Stimulated activated CD4-positive, alpha-beta T cell treated with anti-CD3 and anti-CD28 coated beads, Interleukin-15, amount 100 ng/mL, for 24 hours (primary cell): ENCODE data around the gene TMPRSS6.
A peak's percentile ranks its signal among the peaks of the same experiment; 100 is the strongest.

Experiments used
- DNase-seq: peaks from one replicate; pipeline ENCODE4 v3.0.0-alpha.2; 2020

Gene TMPRSS6

GRCh38 chr22:37115032-37115431 lies 5.5 kb upstream of the TMPRSS6 start:
- DNase-seq = no peak

- DNase-seq = no peak
These were observed 4.2 kb upstream of the TMPRSS6 start for GRCh38 chr22:37113757-37114156.

DNA sequence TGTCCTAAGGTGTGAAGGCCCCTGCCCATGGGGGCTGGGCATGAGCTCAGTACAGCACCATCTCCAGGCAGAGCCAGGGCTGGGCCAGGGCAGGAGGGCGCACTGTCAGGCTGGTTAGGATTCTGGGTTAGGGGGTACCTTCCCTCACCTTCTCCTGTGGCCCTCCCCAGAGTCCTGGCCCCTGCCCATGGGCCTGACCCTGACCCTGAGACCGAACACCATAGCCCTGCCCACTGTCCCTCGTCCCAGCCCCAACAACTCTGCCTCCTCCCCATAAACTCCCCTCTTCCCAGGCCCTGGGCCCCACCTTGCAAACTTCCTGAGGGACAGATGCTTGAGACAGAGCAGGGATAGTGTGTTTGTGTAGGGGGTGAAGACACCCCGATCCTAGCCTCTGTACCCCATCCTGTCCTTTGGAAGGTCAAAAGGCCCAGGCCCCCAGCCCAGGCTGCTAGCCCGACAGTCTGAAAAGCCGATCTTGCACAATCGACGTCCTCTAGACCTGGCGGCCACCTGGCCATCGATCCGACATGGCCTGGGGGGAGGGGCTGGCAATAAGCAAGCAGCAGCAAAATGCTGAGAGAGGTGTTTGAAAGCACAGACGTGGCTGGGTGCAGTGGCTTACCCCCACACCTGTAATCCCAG lies 2.7 kb upstream of the TMPRSS6 start:
- no peak for DNase-seq

- DNase-seq = no peak
These were observed 1.7 kb upstream of the TMPRSS6 start for GRCh38 chr22:37111156-37111717.

- DNase-seq = no peak
These were observed 1.5 kb downstream of the TMPRSS6 start for GRCh38 chr22:37107816-37108621.

GRCh38 chr22:37105990-37106389 lies 3.5 kb downstream of the TMPRSS6 start:
- no peak for DNase-seq

DNA sequence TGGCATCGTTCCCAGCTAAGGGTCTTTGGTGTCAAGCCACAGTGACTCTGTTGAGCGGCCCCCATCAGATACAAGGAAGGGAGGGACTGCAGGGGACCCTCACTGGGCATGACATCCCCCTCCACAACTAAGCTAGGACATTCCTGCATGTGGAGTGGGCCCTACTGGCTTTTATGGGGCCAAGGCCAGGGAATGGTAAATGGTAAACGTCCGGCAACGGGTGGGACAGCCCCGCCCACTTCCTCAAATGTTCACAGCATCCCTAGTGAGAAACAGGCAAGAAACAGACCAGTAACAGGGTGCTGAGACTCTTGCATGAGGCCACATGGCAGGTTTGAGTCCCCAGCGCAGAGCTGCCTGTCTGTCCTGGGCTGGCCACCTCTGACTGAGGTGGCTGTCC lies 4.4 kb downstream of the TMPRSS6 start:
- no peak for DNase-seq

DNA sequence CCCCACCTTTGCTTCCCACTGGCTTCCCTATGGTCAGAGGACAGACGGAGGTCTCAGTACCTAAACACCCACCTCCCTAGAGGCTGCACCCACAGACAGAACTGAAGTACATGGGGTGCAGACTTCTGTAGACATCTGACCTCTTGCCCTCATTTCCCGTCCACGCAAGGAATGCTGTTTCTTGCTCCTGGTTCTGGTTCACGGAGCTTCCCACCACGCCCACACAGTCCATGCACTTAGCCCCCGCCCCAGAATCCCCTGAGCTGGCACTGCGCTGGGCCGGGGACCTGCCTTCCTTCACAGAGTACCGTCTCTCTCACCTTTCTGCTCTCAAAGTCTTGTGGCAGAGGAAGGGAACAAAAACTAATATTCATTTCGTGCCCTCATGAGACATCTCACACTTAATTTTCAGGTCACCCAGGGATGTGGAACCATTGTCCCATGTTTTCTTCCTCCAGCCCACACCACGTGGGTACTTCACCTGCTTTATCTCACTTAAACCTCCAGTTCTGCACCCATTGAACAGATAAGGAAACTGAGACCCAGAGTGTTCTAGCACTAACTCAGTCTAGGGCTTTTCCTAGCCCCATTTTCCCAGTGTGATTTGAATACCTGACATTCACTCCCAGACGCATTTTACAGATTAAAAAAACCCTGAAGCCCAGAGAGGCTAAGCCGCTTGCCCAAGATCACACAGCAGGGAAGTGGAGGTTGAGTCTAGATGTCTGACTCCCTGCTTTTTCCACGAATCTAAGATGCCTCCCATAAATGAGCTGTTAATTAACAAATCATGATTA lies 5.7 kb downstream of the TMPRSS6 start:
- no peak for DNase-seq

DNA sequence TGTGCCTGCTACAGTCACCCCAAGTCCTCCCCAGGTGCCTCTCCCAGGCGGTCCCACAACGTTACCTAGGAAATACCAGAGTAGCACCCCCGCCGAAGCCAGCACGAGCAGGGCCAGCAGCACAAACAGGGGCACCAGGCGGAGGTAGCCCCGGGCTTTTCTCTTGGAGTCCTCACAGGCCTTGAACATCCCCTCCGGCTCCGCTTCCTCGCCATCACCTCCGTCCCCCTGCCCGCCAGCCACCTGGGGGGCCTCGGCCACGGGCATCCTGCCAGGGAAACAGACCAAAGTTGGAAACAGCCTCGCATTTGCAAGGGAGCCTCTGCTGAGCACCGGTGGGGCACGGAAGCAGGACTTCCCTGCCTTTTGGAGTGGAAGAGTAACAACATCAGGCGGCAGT lies 6.4 kb downstream of the TMPRSS6 start:
- DNase-seq = no peak

DNA sequence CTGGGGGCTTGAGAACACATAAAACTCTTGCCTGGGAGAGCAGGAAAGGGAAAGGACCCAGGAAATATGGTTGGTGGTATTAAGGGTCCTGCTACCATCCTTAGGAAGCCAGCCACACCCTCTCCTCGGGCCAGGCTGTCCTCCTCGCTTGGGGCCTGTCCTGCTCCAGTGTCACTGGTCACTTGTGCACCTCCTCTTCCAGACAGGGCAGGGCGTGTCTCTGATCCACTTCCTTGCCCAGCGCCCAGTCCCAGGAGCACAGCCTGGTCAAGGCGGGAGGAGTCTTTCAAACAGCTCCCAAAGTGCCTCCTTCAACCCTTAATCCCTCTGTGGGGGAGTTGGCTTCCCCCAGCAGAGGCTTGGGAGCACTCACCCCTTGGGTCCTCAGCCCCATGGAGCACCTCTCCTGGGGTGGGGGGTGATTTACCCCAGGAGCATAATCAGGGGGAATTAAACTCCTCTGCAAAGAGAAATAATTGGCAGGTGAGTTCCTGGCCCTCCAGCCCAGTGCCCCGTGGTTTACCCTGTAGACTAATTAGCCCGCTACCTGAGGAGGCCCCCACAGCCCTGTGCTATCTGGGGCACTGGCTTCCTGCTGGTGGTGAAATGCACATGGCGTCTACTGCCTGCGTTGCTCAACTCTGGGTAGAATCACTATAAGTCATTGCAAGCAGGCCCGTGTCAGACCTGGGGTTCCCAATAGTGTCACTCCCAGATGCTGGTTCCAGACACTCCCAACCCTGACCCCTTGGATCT lies 8.0 kb downstream of the TMPRSS6 start:
- no peak for DNase-seq

GRCh38 chr22:37100589-37101127 lies 8.9 kb downstream of the TMPRSS6 start:
- DNase-seq = peak; percentile 44

- DNase-seq = no peak
These were observed 10.4 kb downstream of the TMPRSS6 start for GRCh38 chr22:37098976-37099591.

GRCh38 chr22:37097346-37097745 lies 12.2 kb downstream of the TMPRSS6 start:
- no peak for DNase-seq

DNA sequence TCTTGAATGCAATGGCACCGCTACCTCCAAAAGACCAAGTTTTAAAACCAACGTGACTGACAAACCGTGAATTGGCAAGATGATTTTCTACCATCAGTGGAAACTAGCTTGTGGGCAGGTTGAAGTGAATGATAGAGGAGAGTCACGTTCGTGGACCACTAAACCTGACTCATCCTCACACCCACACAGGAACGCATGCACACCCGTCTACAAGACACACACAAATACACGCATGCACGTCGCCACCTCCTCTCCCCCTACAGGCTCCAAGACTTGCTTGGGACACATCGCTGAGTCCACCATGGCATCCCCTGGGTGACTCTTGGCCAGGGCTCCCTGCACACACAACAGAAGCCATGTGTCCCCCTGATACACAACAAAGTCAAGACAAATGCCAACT lies 14.4 kb downstream of the TMPRSS6 start:
- DNase-seq = peak; percentile 85

DNA sequence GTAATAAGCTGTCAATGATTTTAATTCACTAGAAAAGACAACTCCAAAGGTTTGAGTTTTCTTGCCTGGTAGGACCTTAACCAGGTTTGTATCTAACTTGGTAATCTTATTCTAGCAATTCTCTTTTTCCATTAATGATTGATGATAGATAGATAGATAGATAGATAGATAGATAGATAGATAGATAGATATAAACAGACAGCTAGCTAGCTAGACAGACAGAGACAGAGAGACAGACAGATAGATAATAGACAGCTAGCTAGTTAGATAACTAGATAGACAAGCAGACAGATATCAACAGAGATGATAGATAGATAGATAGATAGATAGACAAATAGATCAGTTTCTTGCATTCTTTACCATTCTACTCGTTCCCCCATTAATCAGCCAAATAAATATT lies 15.3 kb downstream of the TMPRSS6 start:
- no peak for DNase-seq

DNA sequence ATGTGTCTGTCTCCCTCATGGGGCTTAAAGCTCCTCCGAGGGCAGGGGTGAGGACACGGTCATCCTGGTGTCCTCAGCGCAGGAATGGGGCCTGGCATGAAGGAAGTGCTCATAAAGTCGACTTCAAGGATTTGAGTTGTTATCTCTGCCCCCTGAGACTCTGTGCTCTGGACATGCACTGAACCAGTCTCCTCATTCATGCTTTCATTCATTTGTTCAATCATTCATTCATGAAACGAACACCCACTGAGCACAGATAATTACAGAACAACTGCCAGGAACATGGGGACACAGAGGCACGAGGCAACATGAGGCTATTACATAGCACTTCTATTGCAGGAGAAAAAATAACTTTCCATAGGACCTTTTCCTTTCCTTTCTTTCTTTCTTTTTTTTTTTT lies 16.5 kb downstream of the TMPRSS6 start:
- no peak for DNase-seq

GRCh38 chr22:37091994-37092393 lies 17.5 kb downstream of the TMPRSS6 start:
- no peak for DNase-seq

DNA sequence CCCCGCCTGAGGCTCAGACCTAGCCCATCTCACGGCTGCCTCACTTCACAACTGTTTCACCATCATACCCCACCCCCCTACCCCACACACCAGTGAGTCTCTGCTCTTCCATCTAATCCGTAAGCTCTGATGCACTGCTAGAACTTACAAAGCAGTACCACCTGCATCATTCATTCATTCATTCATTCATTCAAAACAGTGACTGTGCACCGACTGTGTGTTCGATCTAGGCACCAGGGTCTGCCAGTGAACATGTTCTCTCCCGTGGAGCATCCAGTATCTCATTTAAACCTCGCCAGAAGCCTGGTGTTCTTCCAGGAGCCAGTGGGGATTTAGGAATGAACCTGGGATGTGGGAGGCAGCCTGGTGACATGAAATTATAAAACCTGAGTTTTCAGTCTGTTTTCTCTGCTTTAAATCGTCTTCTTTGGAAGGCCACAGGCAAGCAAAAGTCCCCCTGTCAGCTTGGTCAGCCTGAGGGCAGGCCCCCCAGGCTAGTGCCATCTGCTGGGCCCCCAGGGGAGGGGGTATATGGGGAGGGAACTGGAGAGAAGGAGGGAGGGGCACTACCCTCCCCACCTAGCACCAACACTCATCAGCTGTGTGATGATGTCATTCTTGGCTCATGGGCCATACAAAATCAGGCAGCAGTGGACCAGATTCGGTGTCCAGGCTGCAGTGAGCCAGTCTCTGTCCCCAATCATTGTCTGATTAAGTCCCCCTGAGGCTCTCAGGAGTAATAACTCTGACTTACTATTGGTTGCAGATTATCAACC lies 18.4 kb downstream of the TMPRSS6 start:
- no peak for DNase-seq

DNA sequence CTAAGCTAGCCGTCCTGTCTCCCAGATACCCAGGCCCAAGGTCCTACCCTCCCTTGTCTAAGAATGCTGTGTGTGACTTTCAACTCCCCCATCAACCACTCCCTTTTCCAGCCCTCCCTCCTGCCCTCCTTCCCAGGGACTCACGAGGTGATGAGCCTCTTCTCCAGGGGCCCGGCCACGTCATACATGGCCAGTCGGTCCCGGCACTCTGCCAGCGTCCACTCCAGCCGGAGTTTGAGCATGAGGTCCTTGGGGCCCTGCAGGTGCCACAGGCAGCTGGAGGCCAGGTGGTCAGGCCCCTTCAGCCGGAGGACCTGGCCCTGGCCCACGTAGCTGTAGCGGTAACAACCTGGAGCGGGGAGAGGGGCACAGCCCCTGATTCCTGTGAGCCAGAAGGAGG lies 20.1 kb downstream of the TMPRSS6 start:
- no peak for DNase-seq

GRCh38 chr22:37088750-37089408 lies 20.6 kb downstream of the TMPRSS6 start:
- peak; percentile 46 for DNase-seq
